ENCODE results near the gene ALAD.

DNA sequence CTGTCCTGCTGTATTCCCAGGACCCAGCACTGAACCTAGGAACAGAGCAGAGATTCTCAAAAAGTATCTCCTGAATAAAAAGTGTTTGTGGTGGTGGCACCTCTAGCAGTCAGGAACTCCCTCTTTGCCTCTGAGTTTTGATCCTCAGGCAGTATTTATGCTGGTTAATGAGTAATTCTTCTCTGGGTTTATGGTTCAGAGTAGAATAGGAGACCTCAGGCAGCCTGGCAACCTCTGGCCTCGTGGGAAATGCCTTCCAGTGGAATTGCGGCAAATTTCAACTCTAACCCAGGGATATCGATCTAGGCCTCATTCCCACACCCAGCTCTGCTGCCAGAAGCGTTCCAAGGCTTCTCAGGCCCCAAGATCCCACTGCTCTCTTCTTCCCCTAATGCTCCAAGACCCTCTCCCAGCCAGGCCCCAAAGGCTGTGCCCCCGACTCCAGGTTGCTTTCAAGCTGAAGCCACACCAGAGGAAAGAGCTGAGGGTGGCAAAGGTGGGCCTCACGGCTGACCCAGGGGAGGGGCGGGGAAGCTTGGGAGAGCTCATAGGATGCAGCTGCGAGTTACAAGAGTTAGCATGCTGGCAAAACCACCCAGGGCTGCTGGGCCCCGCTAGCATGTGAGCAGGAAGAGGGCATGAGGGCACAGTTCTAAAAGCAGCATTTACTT lies 13.4 kb downstream of the ALAD start:
- TF ChIP-seq TAF1 (CRISPR knock-in tag; IDR thresholded peaks at IDR 0.05) (peak; percentile 73), PHF8 (CRISPR knock-in tag; IDR thresholded peaks at IDR 0.05) (peak; percentile 53; the same call in 1 of the 2 replicates), PHF5A (CRISPR knock-in tag; IDR thresholded peaks at IDR 0.05; ENCODE audit: low read depth, unreplicated experiment) (peak; percentile 19), ZNF629 (CRISPR knock-in tag; conservative IDR thresholded peaks at IDR 0.05) (no peak), ZNF615 (CRISPR knock-in tag; IDR thresholded peaks at IDR 0.05; ENCODE audit: borderline replicate concordance) (no peak)
- TF ChIP-seq, protein P1, sequence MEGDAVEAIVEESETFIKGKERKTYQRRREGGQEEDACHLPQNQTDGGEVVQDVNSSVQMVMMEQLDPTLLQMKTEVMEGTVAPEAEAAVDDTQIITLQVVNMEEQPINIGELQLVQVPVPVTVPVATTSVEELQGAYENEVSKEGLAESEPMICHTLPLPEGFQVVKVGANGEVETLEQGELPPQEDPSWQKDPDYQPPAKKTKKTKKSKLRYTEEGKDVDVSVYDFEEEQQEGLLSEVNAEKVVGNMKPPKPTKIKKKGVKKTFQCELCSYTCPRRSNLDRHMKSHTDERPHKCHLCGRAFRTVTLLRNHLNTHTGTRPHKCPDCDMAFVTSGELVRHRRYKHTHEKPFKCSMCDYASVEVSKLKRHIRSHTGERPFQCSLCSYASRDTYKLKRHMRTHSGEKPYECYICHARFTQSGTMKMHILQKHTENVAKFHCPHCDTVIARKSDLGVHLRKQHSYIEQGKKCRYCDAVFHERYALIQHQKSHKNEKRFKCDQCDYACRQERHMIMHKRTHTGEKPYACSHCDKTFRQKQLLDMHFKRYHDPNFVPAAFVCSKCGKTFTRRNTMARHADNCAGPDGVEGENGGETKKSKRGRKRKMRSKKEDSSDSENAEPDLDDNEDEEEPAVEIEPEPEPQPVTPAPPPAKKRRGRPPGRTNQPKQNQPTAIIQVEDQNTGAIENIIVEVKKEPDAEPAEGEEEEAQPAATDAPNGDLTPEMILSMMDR (CRISPR knock-in tag; IDR thresholded peaks at IDR 0.05): 0 out of 2 replicates have a peak, but pooled peaks have one; percentile 18
- TF ChIP-seq, protein P2, sequence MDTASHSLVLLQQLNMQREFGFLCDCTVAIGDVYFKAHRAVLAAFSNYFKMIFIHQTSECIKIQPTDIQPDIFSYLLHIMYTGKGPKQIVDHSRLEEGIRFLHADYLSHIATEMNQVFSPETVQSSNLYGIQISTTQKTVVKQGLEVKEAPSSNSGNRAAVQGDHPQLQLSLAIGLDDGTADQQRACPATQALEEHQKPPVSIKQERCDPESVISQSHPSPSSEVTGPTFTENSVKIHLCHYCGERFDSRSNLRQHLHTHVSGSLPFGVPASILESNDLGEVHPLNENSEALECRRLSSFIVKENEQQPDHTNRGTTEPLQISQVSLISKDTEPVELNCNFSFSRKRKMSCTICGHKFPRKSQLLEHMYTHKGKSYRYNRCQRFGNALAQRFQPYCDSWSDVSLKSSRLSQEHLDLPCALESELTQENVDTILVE (CRISPR knock-in tag; IDR thresholded peaks at IDR 0.05): no peak

All from HepG2 (cell line).